Activated naive CD8-positive, alpha-beta T cell treated with anti-CD3 and anti-CD28 coated beads, Interleukin-2, amount 50 U/mL, for 24 hours (primary cell): ENCODE measurements around the gene SYT1.
"Not testable (repeated sequence)": the region's sequence is repeated elsewhere in the genome, so short reads cannot be mapped to it uniquely, and the experiment has no call there.

Source experiments
- ATAC-seq: fragments of 150-1000 bp; cut with Tn5 transposase; one replicate; pipeline ENCODE4 v1.10.0; 2021
- DNase-seq: peaks from one replicate; pipeline ENCODE4 v3.0.0; 2021
- H3K27ac Mint-ChIP-seq: one replicate; pipeline ENCODE4 v1.8.0; 2021; ENCODE audit warnings: mild to moderate bottlenecking, mixed read lengths
- H3K27me3 Mint-ChIP-seq: one replicate; pipeline ENCODE4 v1.8.0; 2021; ENCODE audit warnings: mixed read lengths
- H3K36me3 Mint-ChIP-seq: one replicate; pipeline ENCODE4 v1.8.0; 2021; ENCODE audit warnings: low read depth, mixed read lengths
- H3K4me1 Mint-ChIP-seq: one replicate; pipeline ENCODE4 v1.8.0; 2021; ENCODE audit warnings: mixed read lengths
- H3K4me3 Mint-ChIP-seq: one replicate; pipeline ENCODE4 v1.8.0; 2021; ENCODE audit warnings: mild to moderate bottlenecking, moderate library complexity, mixed read lengths
- H3K9me3 Mint-ChIP-seq: one replicate; pipeline ENCODE4 v1.8.0; 2021; ENCODE audit warnings: mixed read lengths

Gene SYT1

DNA sequence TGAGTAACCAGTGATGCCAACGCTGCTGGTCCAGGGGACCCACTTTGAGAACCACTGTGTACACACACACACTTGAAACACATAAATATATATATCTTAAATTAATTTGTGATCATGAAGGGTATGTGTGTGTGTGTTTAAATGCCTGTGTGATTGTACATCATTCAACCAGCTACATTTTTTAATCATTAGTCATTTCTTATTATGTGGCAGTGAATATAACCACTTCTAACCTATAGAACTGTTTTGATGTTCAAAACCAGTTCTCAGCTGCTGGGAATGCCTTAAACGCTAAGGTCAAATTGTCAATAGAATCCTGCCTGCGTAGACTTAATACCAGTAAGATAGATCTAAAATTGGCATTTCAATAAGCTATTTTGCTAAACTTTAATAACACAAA lies 330.0 kb downstream of the SYT1 start:
- no peak for DNase-seq
- Mint-ChIP-seq H3K9me3 (peaks cover 5% of the 10 kb centered on the region), H3K4me1 (no peaks in the 10 kb centered on the region), H3K36me3 (no peaks in the 10 kb centered on the region), H3K4me3 (no peak overlapping the region), H3K27me3 (no peaks in the 10 kb centered on the region), H3K27ac (no peak overlapping the region)
- no peak for ATAC-seq

DNA sequence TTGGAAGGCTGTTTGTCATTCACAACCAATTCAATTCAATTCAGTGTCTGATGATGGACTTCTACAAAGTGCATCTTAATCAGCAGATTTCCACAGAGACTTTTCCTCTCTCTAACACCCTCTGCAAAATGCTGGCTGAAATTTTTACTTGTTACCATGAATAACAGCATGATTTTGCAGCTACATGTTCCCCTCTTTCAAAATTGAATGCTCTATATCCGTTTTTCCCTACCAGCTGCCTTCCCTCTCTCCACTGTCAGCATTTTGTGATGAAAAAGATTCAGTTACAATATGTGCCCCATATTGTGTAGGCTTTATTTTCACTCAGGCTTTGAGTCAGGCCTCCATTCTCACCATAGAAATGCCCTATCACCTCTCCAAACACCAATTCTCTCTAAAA lies 334.6 kb downstream of the SYT1 start:
- Mint-ChIP-seq H3K36me3 (no peaks in the 10 kb centered on the region), H3K9me3 (peaks cover 3% of the 10 kb centered on the region), H3K27me3 (no peaks in the 10 kb centered on the region), H3K4me1 (no peaks in the 10 kb centered on the region), H3K27ac (no peak overlapping the region), H3K4me3 (no peak overlapping the region)
- no peak for ATAC-seq
- no peak for DNase-seq

DNA sequence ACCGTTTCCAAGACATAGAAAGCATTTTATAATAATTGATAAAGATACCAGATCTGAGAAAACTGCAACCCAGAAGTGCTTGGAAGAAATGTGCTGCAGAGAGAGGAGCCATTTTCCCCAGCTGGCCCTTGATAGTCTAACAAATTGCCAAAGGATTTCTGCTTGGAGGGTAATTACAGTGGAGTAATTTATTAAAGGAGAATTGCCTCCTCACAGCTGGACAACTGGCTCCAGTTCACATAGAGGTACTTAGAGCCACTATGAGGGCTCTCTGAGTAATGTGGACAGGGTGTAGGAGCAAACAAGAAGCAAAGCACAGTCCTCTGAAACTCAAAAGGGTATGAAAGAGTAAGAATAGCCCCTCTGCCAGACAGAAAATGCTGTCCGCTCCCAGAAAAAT lies 335.6 kb downstream of the SYT1 start:
- peaks cover 3% of the 10 kb centered on the region for H3K9me3 Mint-ChIP-seq
- ATAC-seq (no peak), DNase-seq (no peak)
- no peak overlapping the region for H3K27ac Mint-ChIP-seq
- H3K4me1 Mint-ChIP-seq = no peaks in the 10 kb centered on the region
- no peaks in the 10 kb centered on the region for H3K27me3 Mint-ChIP-seq
- H3K36me3 Mint-ChIP-seq = no peaks in the 10 kb centered on the region
- no peak overlapping the region for H3K4me3 Mint-ChIP-seq

DNA sequence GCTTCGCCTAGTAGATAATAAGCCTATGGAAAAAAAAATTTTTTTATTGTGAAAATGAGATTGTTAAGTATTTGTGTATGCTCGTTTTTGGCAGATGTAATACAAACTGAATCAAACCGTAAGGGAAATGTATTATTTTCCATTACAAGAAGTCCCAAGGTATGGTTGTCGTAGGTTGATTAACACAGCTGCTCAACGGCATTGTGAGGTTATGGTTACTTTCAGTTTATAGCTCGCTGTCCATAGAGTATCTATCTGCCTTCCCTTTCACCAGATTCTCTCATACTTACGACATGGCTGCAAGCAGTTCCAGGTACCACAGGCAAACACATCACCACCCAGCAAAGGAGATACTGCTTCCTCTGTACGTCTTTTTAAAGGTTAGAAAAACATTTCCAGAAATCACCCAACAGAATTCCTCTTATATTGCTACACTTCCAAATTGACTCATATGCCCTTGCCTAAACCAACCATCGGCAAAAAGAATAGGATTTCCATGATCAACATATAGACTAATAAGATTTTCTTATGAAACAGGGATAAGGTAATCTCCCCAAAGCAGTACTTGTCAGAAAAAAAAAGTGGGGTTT lies 338.6 kb downstream of the SYT1 start:
- H3K36me3 Mint-ChIP-seq = no peaks in the 10 kb centered on the region
- no peaks in the 10 kb centered on the region for H3K27me3 Mint-ChIP-seq
- DNase-seq (no peak), ATAC-seq (no peak)
- H3K4me1 Mint-ChIP-seq = no peaks in the 10 kb centered on the region
- peaks cover 7% of the 10 kb centered on the region for H3K9me3 Mint-ChIP-seq
- H3K27ac Mint-ChIP-seq = no peak overlapping the region
- no peak overlapping the region for H3K4me3 Mint-ChIP-seq

DNA sequence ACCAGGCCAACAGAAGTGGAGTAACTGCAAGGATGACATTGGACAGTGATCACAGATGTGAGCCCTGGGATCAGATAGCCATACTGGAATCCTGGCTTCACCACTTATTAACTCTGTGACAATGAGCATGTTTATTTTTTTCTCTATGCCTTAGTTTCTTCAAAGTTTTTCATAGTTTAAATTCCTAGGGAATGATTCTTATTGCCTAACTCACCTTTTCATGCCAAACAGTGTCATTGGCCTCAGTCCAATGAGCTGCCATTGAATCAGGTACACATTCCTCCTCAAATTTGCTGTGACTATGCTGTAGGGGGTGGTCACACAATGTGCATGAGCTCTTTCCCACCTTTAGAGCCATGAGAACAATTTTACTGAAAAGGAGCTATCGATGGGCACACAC lies 342.3 kb downstream of the SYT1 start:
- ATAC-seq = no peak
- no peaks in the 10 kb centered on the region for H3K36me3 Mint-ChIP-seq
- H3K27ac Mint-ChIP-seq = no peak overlapping the region
- no peaks in the 10 kb centered on the region for H3K4me1 Mint-ChIP-seq
- DNase-seq = no peak
- no peaks in the 10 kb centered on the region for H3K27me3 Mint-ChIP-seq
- no peak overlapping the region for H3K4me3 Mint-ChIP-seq
- peaks cover 15% of the 10 kb centered on the region for H3K9me3 Mint-ChIP-seq

DNA sequence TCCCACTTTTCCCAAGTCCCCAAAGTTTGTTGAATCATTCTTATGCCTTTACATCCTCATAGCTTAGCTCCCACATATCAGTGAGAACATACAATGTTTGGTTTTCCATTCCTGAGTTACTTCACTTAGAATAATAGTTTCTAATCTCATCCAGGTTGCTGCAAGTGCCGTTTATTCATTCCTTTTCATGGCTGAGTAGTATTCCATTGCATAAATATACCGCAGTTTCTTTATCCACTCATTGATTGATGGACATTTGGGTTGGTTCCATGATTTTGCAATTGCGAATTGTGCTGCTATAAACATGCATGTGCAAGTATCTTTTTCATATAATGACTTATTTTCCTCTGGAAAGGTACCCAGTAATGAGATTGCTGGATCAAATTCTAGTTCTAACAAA lies 345.8 kb downstream of the SYT1 start:
- not testable (repeated sequence) for H3K36me3 Mint-ChIP-seq, H3K27ac Mint-ChIP-seq, H3K4me3 Mint-ChIP-seq, H3K4me1 Mint-ChIP-seq, ATAC-seq, DNase-seq, H3K27me3 Mint-ChIP-seq
- H3K9me3 Mint-ChIP-seq = peaks cover 11% of the 10 kb centered on the region

DNA sequence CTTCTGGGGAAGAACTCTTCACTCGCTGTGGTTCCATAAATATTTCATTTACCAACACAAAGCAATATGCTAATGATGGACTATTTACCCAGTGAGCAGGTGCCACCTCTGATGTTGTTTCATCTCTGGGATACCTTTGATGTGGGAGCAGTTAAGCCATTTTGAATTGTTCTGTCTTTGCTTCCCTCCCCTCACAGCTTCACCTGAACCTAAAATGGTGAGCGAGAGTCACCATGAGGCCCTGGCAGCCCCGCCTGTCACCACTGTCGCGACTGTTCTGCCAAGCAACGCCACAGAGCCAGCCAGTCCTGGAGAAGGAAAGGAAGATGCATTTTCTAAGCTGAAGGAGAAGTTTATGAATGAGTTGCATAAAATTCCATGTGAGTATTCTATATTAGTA lies 352.7 kb downstream of the SYT1 start:
- H3K36me3 Mint-ChIP-seq = no peaks in the 10 kb centered on the region
- ATAC-seq = no peak
- DNase-seq = no peak
- H3K27ac Mint-ChIP-seq = no peak overlapping the region
- no peaks in the 10 kb centered on the region for H3K27me3 Mint-ChIP-seq
- peaks cover 13% of the 10 kb centered on the region for H3K9me3 Mint-ChIP-seq
- H3K4me3 Mint-ChIP-seq = no peak overlapping the region
- no peaks in the 10 kb centered on the region for H3K4me1 Mint-ChIP-seq

DNA sequence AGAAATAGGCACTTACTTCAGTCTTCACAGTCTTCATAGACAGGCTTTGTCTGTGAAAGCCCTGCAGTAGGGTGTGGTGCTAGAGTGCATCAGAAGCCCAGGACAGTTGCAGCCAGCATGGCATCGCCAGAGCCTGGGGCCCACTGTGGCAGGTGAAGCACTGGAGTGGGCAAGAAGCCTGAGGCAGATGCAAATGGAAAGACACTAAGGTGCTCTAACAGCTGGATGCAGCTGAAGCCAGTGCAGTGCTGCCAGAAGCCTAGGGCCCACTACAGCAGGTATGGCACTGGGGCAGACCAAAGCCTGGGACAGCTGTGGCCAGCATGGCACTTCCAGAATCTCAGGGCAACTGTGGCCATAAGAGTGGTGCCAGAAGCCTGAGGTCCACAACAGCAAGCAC lies 358.6 kb downstream of the SYT1 start:
- Mint-ChIP-seq H3K9me3 (peaks cover 25% of the 10 kb centered on the region), H3K27me3 (no peaks in the 10 kb centered on the region), H3K27ac (no peak overlapping the region), H3K36me3 (peaks cover 2% of the 10 kb centered on the region), H3K4me1 (no peaks in the 10 kb centered on the region), H3K4me3 (no peak overlapping the region)
- DNase-seq = no peak
- ATAC-seq = no peak

DNA sequence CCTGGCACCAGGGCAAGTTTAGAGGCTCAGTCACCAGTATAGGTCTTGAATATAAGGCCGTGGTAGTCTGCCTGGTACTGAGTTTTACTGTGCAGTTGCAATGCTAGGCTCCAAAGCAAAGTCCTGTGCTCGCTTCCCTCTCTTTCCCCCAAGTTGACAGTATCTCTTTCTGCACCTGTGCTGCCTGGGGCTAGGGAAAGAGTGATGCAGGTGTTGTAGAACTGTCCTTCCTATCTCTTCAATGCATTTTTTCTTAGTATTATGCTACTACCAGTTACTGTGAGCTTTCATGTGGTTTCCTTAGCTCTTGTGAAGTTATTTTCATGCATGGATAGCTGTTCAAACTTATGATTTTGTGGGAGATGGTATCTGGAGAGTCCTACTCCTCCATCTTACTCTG lies 359.2 kb downstream of the SYT1 start:
- no peak for DNase-seq
- ATAC-seq = no peak
- Mint-ChIP-seq H3K27ac (no peak overlapping the region), H3K36me3 (peaks cover 2% of the 10 kb centered on the region), H3K27me3 (no peaks in the 10 kb centered on the region), H3K4me3 (no peak overlapping the region), H3K4me1 (no peaks in the 10 kb centered on the region), H3K9me3 (peaks cover 26% of the 10 kb centered on the region)

DNA sequence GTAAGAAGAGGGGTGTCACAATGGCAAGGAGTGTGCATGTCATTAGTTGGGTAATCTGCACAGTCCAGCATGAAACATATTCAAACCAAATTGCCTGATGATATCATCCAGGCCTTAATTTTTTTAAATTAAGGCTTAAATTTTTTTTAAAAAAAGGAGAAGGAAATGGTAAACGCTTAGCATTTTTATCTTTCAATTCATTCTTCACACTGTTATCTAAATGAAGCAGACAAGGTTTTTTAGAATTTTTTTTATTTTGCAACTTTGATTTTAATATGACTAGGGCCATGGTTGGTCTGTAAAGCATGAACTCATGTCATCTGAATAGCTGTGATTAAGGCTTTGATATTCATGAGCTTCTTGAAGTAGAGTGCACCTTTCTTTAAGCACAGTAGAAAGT lies 362.5 kb downstream of the SYT1 start:
- no peak for ATAC-seq
- peaks cover 14% of the 10 kb centered on the region for H3K9me3 Mint-ChIP-seq

DNA sequence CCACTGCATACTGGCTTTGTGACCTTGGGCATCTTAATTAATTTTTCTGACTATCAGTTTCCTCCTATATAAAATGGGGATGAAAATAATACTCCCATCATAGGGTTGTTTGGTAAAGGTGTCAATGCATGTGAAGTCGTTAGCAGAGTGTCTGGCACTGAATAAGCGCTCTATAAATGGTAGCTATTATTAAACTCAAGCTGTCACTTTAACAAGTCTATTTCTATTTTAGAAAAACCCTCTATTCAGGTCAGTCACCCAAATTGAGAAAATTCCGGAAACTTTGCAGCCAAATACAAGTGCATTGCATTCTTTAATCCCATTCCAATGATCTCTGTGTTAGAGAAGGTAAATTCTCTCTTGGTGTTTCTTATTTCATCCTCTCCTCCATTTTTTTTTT lies 363.1 kb downstream of the SYT1 start:
- H3K4me3 Mint-ChIP-seq = no peak overlapping the region
- peaks cover 11% of the 10 kb centered on the region for H3K9me3 Mint-ChIP-seq
- H3K27ac Mint-ChIP-seq = no peak overlapping the region
- peaks cover under 1% of the 10 kb centered on the region for H3K36me3 Mint-ChIP-seq
- no peaks in the 10 kb centered on the region for H3K4me1 Mint-ChIP-seq
- DNase-seq (no peak), ATAC-seq (no peak)
- H3K27me3 Mint-ChIP-seq = no peaks in the 10 kb centered on the region

More for the DNA sequence above, 362.5 kb downstream of the SYT1 start:
- no peaks in the 10 kb centered on the region for H3K4me1 Mint-ChIP-seq
- no peak overlapping the region for H3K4me3 Mint-ChIP-seq
- H3K27ac Mint-ChIP-seq = no peak overlapping the region
- no peaks in the 10 kb centered on the region for H3K27me3 Mint-ChIP-seq
- DNase-seq = no peak
- H3K36me3 Mint-ChIP-seq = peaks cover 2% of the 10 kb centered on the region

DNA sequence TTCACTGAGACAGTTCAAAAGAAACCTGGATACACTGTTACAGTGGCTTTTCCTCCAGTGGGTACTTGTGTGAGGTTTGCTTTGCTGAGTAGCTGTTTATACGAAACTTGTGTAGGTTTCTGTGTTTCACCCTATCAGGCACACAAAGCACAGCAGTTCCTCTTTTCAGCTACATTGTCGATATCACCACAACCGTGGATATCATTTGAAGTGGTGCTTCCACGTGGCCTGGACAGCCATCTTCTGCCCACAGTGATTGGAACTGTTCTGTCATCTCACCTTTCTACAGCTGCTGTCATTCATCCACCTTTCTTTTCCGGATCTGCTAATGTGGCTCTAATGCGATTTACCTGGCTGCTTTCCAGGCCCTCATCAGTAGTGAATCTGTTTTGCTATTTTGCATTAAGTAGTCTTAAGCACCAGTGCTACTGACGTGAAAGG lies 368.8 kb downstream of the SYT1 start:
- DNase-seq = no peak
- H3K27me3 Mint-ChIP-seq = no peaks in the 10 kb centered on the region
- no peak for ATAC-seq
- H3K27ac Mint-ChIP-seq = no peak overlapping the region
- no peaks in the 10 kb centered on the region for H3K9me3 Mint-ChIP-seq
- no peak overlapping the region for H3K4me3 Mint-ChIP-seq
- no peaks in the 10 kb centered on the region for H3K36me3 Mint-ChIP-seq
- no peaks in the 10 kb centered on the region for H3K4me1 Mint-ChIP-seq

DNA sequence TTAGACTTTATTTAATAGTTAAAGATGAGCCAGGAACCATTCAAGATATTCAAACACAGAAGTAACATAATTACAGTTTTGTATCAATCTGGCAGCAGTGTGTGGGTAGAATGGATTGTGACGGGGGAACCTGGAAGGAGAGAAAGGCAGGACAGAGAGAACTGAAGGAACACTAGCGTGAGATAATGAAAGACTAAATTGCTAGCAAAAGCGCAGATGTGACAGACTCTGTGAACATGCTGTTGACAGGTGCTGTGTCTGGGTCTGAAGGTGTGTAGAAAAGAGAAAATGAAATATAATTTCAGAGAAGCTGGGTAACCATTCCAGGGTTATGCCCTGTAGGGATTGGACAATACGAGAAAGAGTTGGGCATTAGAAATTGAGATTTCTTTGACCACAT lies 372.3 kb downstream of the SYT1 start:
- no peaks in the 10 kb centered on the region for H3K27me3 Mint-ChIP-seq
- no peaks in the 10 kb centered on the region for H3K9me3 Mint-ChIP-seq
- ATAC-seq (no peak), DNase-seq (no peak)
- H3K36me3 Mint-ChIP-seq = no peaks in the 10 kb centered on the region
- no peaks in the 10 kb centered on the region for H3K4me1 Mint-ChIP-seq
- no peak overlapping the region for H3K27ac Mint-ChIP-seq
- H3K4me3 Mint-ChIP-seq = no peak overlapping the region

DNA sequence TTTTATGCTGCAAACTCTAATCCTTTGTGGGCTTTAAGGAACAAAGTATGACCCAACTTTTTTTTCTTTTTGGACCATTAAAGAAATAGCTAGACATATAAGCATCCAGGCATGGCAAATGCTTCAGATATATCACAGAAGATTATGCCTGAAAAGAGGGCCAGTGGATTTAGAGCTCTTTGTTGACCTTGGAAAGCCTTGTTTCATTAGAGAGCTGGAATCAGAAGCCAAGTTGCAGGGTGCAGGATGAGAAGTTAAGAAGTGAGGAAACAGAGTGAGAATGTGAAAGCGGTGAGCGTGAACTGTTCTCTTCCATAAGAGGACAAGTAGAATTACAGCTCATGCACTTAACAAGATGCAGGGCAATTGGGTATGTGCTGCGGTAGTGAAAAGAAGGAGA lies 373.7 kb downstream of the SYT1 start:
- ATAC-seq (no peak), DNase-seq (no peak)
- Mint-ChIP-seq H3K27me3 (no peaks in the 10 kb centered on the region), H3K36me3 (no peaks in the 10 kb centered on the region), H3K27ac (no peak overlapping the region), H3K4me3 (no peak overlapping the region), H3K9me3 (peaks cover 4% of the 10 kb centered on the region), H3K4me1 (no peaks in the 10 kb centered on the region)

DNA sequence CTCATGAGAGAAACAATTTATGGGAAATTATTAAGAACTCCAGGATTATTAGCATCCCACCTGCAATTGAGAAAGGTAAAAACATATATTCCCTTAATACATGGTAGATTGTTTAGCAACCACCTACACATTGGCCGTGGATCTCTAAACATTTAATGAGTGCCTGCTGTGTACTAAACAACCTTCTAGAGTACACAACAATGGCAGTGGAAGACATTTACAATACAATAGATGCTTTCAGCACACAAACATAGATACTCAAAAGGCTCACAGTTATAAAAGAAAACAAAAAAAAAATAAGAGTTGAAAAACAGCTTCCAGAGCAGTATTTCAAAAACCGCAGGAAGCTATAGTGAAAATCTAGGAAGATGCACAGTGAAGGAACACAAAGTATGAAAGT lies 382.9 kb downstream of the SYT1 start:
- no peaks in the 10 kb centered on the region for H3K36me3 Mint-ChIP-seq
- no peak overlapping the region for H3K27ac Mint-ChIP-seq
- DNase-seq (no peak), ATAC-seq (no peak)
- no peaks in the 10 kb centered on the region for H3K4me1 Mint-ChIP-seq
- peaks cover 17% of the 10 kb centered on the region for H3K9me3 Mint-ChIP-seq
- no peaks in the 10 kb centered on the region for H3K27me3 Mint-ChIP-seq
- H3K4me3 Mint-ChIP-seq = no peak overlapping the region

DNA sequence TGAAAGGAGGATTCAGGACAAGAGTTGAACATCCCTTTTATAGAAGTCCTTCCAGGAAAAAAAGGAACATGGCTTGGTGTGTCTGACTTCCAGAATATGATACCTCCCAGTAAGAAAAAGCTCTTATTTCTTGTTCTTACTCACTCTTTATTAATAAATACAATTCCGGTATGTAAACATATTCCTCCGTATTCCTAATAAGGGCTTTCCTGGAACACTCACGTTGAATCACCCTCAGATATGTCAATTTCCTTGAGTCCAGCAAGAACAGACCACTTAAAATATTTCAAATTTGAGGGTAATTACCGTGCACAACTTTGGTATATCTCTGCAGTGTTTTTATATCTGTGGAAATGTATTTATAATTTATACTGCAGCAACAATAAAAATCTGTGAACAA lies 385.6 kb downstream of the SYT1 start:
- H3K27ac Mint-ChIP-seq = no peak overlapping the region
- peaks cover 10% of the 10 kb centered on the region for H3K9me3 Mint-ChIP-seq
- no peaks in the 10 kb centered on the region for H3K36me3 Mint-ChIP-seq
- no peak for ATAC-seq
- DNase-seq = no peak
- no peaks in the 10 kb centered on the region for H3K4me1 Mint-ChIP-seq
- no peak overlapping the region for H3K4me3 Mint-ChIP-seq
- no peaks in the 10 kb centered on the region for H3K27me3 Mint-ChIP-seq
